HUES64 (cell line): ENCODE results near the gene GTSE1.

Experiments used
- H3K27ac ChIP-seq: 2 replicates; pipeline ENCODE4 v1.7.0; 2013; ENCODE audit warnings: low read depth, low read length, inconsistent platforms
- H3K27me3 ChIP-seq: 2 replicates; pipeline ENCODE4 v1.6.1; 2013; ENCODE audit warnings: mild to moderate bottlenecking, low read length; ENCODE audit not compliant: insufficient read depth
- H3K36me3 ChIP-seq: 2 replicates; pipeline ENCODE4 v1.6.1; 2013; ENCODE audit warnings: mild to moderate bottlenecking, low read length; ENCODE audit not compliant: insufficient read depth
- H3K4me1 ChIP-seq: 2 replicates; pipeline ENCODE4 v1.6.1; 2013; ENCODE audit warnings: mild to moderate bottlenecking, low read length, moderate library complexity; ENCODE audit not compliant: insufficient read depth
- H3K4me3 ChIP-seq: 2 replicates; pipeline ENCODE4 v1.5.1; 2013; ENCODE audit warnings: mild to moderate bottlenecking, low read length, moderate library complexity
- H3K9ac ChIP-seq: 2 replicates; pipeline ENCODE4 v1.6.1; 2013; ENCODE audit warnings: mild to moderate bottlenecking, low read depth, low read length
- H3K9me3 ChIP-seq: 2 replicates; pipeline ENCODE4 v1.6.1; 2013; ENCODE audit warnings: low read depth, low read length; ENCODE audit not compliant: insufficient read depth
- WGBS: fragments of 150-250, 120-280 bp; methylation state at CpG from one replicate; pipeline ENCODE4 v1.1.7; 2013; ENCODE audit warnings: missing lambda C conversion rate; 5-methylcytosine and 5-hydroxymethylcytosine counted together

The GTSE1 gene

GRCh38 chr22:46378426-46379065 is 81.9 kb downstream of the GTSE1 start:
- 67% methylated on average over 22 of the region's 22 CpGs for WGBS

GRCh38 chr22:46379066-46379930 is 82.6 kb downstream of the GTSE1 start:
- 86% methylated on average over 29 of the region's 29 CpGs for WGBS
- Histone ChIP-seq H3K27ac (no peak overlapping the region; the same call in 1 of the 2 replicates), H3K4me3 (no peak overlapping the region), H3K9me3 (no peaks in the 10 kb centered on the region; the same call in 1 of the 2 replicates), H3K36me3 (peaks cover 6% of the 10 kb centered on the region; the same call in 1 of the 2 replicates), H3K4me1 (peaks cover 32% of the 10 kb centered on the region), H3K27me3 (no peaks in the 10 kb centered on the region), H3K9ac (no peak overlapping the region)

More at GRCh38 chr22:46378426-46379065, 81.9 kb downstream of the GTSE1 start:
- Histone ChIP-seq H3K4me3 (peak overlapping the region; percentile 7; the same call in 1 of the 2 replicates), H3K9ac (no peak overlapping the region; the same call in 1 of the 2 replicates), H3K4me1 (peaks cover 32% of the 10 kb centered on the region), H3K9me3 (no peaks in the 10 kb centered on the region; the same call in 1 of the 2 replicates), H3K27ac (peak overlapping the region; percentile 90), H3K27me3 (no peaks in the 10 kb centered on the region), H3K36me3 (peaks cover 6% of the 10 kb centered on the region; the same call in 1 of the 2 replicates)

- no peak overlapping the region for H3K9ac ChIP-seq
- H3K36me3 ChIP-seq = peaks cover 6% of the 10 kb centered on the region; the same call in 1 of the 2 replicates
- no peak overlapping the region for H3K27ac ChIP-seq
- H3K4me1 ChIP-seq = peaks cover 32% of the 10 kb centered on the region
- no peaks in the 10 kb centered on the region; the same call in 1 of the 2 replicates for H3K9me3 ChIP-seq
- WGBS = 91% methylated on average over 19 of the region's 19 CpGs
- no peak overlapping the region for H3K4me3 ChIP-seq
- H3K27me3 ChIP-seq = no peaks in the 10 kb centered on the region
These were observed 83.4 kb downstream of the GTSE1 start for GRCh38 chr22:46380069-46380468.
